ENCODE measurements around the gene PSMB10. TPM values are rescaled to one million over a fixed set of nuclear protein-coding genes. Genes with fewer than 3 reads are reported as not detected.

Gene PSMB10
- total RNA-seq, 1 experiment from 2014 or later, result 39.5 TPM

- Histone ChIP-seq H3K9me2 (ENCODE audit: insufficient read depth) (no peaks in the 10 kb centered on the region), H3K27me3 (ENCODE audit: insufficient read depth, low read depth) (no peaks in the 10 kb centered on the region), H3F3A (ENCODE audit: insufficient read depth, low read depth) (peaks cover 17% of the 10 kb centered on the region), H2AFZ (no peak within 1 kb of the TSS), H3K27ac (no peak within 1 kb of the TSS), H3K4me2 (no peak within 1 kb of the TSS), H3K79me2 (ENCODE audit: low read depth) (no peaks in the 10 kb centered on the region), H3K4me3 (no peak within 1 kb of the TSS), H3K36me3 (ENCODE audit: low read depth) (no peaks in the 10 kb centered on the region), H4K20me1 (ENCODE audit: insufficient read depth) (peaks cover 14% of the 10 kb centered on the region), H3K9me3 (ENCODE audit: insufficient read depth, low read depth) (no peaks in the 10 kb centered on the region), H3K4me1 (replicated peaks; ENCODE audit: insufficient read depth) (no peaks in the 10 kb centered on the region)
- ChIA-PET CTCF (no interaction called here), POLR2A (ENCODE audit: unreplicated experiment) (interaction anchor here (0.6 kb wide), 1 partner anchor 836 kb away, joined by 5 read pairs; no protein-coding TSS in a partner anchor)
- no peak for DNase-seq
- no peak for TF ChIP-seq EZH2 (IDR thresholded peaks at IDR 0.05; ENCODE audit: low read depth)
- TF ChIP-seq, protein P1, sequence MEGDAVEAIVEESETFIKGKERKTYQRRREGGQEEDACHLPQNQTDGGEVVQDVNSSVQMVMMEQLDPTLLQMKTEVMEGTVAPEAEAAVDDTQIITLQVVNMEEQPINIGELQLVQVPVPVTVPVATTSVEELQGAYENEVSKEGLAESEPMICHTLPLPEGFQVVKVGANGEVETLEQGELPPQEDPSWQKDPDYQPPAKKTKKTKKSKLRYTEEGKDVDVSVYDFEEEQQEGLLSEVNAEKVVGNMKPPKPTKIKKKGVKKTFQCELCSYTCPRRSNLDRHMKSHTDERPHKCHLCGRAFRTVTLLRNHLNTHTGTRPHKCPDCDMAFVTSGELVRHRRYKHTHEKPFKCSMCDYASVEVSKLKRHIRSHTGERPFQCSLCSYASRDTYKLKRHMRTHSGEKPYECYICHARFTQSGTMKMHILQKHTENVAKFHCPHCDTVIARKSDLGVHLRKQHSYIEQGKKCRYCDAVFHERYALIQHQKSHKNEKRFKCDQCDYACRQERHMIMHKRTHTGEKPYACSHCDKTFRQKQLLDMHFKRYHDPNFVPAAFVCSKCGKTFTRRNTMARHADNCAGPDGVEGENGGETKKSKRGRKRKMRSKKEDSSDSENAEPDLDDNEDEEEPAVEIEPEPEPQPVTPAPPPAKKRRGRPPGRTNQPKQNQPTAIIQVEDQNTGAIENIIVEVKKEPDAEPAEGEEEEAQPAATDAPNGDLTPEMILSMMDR (conservative IDR thresholded peaks at IDR 0.05), result no peak
- intact Hi-C loops (cut with micrococcal nuclease; ENCODE audit: unreplicated experiment), result loop anchor here (10.0 kb wide), 1 partner anchor 101 kb away; no protein-coding TSS in a partner anchor
- BruUV-seq (replicated peaks), result no TSS peak
Measured at GRCh38 chr16:67943619-67944504, 7.2 kb upstream of the PSMB10 start, which contains the start of gene LCAT. LCAT (minus strand) TSS chr16:67944120; CDS start chr16:67944101, 19 bp downstream.

- no peaks in the 10 kb centered on the region for H3K4me1 ChIP-seq (replicated peaks; ENCODE audit: insufficient read depth)
- CTCF ChIA-PET, result no interaction called here
- H3F3A ChIP-seq (ENCODE audit: insufficient read depth, low read depth), result peaks cover 20% of the 10 kb centered on the region
- no peak overlapping the region for H3K4me2 ChIP-seq
- no peak overlapping the region for H2AFZ ChIP-seq
- H3K27me3 ChIP-seq (ENCODE audit: insufficient read depth, low read depth), result no peaks in the 10 kb centered on the region
- H3K36me3 ChIP-seq (ENCODE audit: low read depth), result no peaks in the 10 kb centered on the region
- H3K4me3 ChIP-seq, result no peak overlapping the region
- TF ChIP-seq, protein P1 (conservative IDR thresholded peaks at IDR 0.05), result no peak
- BruUV-seq (replicated peaks), result no TSS peak
- H3K27ac ChIP-seq, result no peak overlapping the region
- no peaks in the 10 kb centered on the region for H3K79me2 ChIP-seq (ENCODE audit: low read depth)
- no peak for DNase-seq
- H3K9me2 ChIP-seq (ENCODE audit: insufficient read depth), result no peaks in the 10 kb centered on the region
- intact Hi-C loops (cut with micrococcal nuclease; ENCODE audit: unreplicated experiment), result loop anchor here (10.0 kb wide), 1 partner anchor 102 kb away; no protein-coding TSS in a partner anchor
- H4K20me1 ChIP-seq (ENCODE audit: insufficient read depth), result peaks cover 14% of the 10 kb centered on the region
- POLR2A ChIA-PET (ENCODE audit: unreplicated experiment), result no interaction called here
- H3K9me3 ChIP-seq (ENCODE audit: insufficient read depth, low read depth), result no peaks in the 10 kb centered on the region
Measured at GRCh38 chr16:67943256-67943618, 6.6 kb upstream of the PSMB10 start.

DNA sequence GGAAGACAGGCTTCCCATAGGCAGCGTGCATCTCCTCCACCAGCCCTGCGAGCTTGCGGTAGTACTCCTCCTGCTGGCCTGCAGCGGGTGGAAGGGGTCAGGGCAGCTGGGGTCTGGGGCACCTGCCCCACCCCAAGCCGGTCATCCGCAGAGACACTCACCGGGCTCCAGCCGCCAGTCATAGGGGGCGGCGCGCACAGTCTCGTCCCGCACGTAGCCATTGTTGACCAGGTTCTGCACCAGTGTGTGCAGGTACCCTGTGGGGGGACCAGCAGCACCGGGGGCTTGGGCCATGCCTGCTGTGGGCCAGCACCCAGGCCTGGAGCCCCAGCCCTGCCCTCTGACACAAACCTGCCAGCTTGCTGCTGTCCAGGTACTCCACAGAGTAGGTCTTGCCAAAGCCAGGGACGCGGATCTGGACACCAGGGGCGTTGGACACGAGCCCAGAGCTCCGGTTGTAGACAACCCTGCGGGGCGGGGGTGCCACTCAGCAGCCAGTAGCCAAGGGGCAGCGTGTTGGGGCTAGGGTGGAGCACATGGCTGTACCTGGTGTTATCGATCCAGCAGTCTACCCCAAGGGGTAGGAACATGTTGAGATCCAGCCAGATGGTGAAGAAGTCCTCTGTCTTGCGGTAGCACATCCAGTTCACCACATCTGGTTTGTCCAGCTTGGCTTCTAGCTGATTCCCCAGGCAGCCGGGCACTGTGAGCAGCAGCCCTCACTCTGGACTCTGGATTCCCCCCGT, 6.0 kb upstream of the PSMB10 start:
- no peak overlapping the region for H3K27ac ChIP-seq
- no peaks in the 10 kb centered on the region for H3K27me3 ChIP-seq (ENCODE audit: insufficient read depth, low read depth)
- H3K79me2 ChIP-seq (ENCODE audit: low read depth), result no peaks in the 10 kb centered on the region
- H2AFZ ChIP-seq, result no peak overlapping the region
- peaks cover 14% of the 10 kb centered on the region for H4K20me1 ChIP-seq (ENCODE audit: insufficient read depth)
- TF ChIP-seq, protein P1 (conservative IDR thresholded peaks at IDR 0.05), result no peak
- no peak for TF ChIP-seq EZH2 (IDR thresholded peaks at IDR 0.05; ENCODE audit: low read depth)
- H3K9me3 ChIP-seq (ENCODE audit: insufficient read depth, low read depth), result no peaks in the 10 kb centered on the region
- BruUV-seq (replicated peaks), result no TSS peak
- no peaks in the 10 kb centered on the region for H3K9me2 ChIP-seq (ENCODE audit: insufficient read depth)
- no peak overlapping the region for H3K4me2 ChIP-seq
- peaks cover 20% of the 10 kb centered on the region for H3F3A ChIP-seq (ENCODE audit: insufficient read depth, low read depth)
- POLR2A ChIA-PET (ENCODE audit: unreplicated experiment), result interaction anchor here (0.6 kb wide), 1 partner anchor 222 kb away, joined by 4 read pairs; no protein-coding TSS in a partner anchor
- DNase-seq, result no peak
- CTCF ChIA-PET, result interaction anchor here (0.5 kb wide), 1 partner anchor 98 kb away, joined by 3 read pairs; no protein-coding TSS in a partner anchor
- no peaks in the 10 kb centered on the region for H3K36me3 ChIP-seq (ENCODE audit: low read depth)
- H3K4me1 ChIP-seq (replicated peaks; ENCODE audit: insufficient read depth), result no peaks in the 10 kb centered on the region
- intact Hi-C loops (cut with micrococcal nuclease; ENCODE audit: unreplicated experiment), result loop anchor here (10.0 kb wide), 1 partner anchor 102 kb away; no protein-coding TSS in a partner anchor
- no peak overlapping the region for H3K4me3 ChIP-seq

Measured in PC-9 (cell line).